ENCODE results near the gene MBNL2. TPM values are rescaled to one million over a fixed set of nuclear protein-coding genes. Genes with fewer than 3 reads are reported as not detected.

The MBNL2 gene
- total RNA-seq (2022; extraction: Qiagen RNA extraction; ENCODE audit: low read depth): 9.7 to 13.9 TPM (median 12.2 TPM) in 5 replicates

GRCh38 chr13:97221989-97222700 lies at the start of gene MBNL2:
TSS of gene MBNL2 (plus strand) at chr13:97222333. CDS start at chr13:97276236, 53,903 bp downstream.

GRCh38 chr13:97433727-97434396 lies 211.7 kb downstream of the MBNL2 start, which contains the start of gene RAP2A:
TSS of gene RAP2A (plus strand) at chr13:97434169. CDS start at chr13:97434471, 302 bp downstream.

Other genes with a start within 250 kb of the MBNL2 start
- gene OXGR1, start 227.9 kb upstream of the MBNL2 start, total RNA-seq (2022; extraction: Qiagen RNA extraction; ENCODE audit: low read depth): not detected in 5 replicates
- gene RAP2A, start 211.8 kb downstream of the MBNL2 start, total RNA-seq (2022; extraction: Qiagen RNA extraction; ENCODE audit: low read depth): 4.7 to 6.2 TPM (median 5.6 TPM) in 5 replicates

All from A549 treated with CpdA at 1 μM for 4 hours (cell line).